Inflammatory macrophage (primary cell): Measurements from ENCODE around the gene RRAS2.
"Not testable (repeated sequence)": the region's sequence is repeated elsewhere in the genome, so short reads cannot be mapped to it uniquely, and the experiment has no call there.

Experiments
- DNase-seq, 2 donors: peaks; one replicate each; pipeline ENCODE4 v3.0.0-alpha.2; 2020 to 2022
- total RNA-seq, 18 experiments: gene quantifications; one replicate each; lab custom pipeline; 2026; ENCODE audit warnings: mixed read lengths in 6 of 18, inconsistent platforms in 2 of 18; lab: John Stamatoyannopoulos, UW

RRAS2 gene
- 0.08 to 4.7 (median 0.33) reads per million in 18 experiments for total RNA-seq

DNA sequence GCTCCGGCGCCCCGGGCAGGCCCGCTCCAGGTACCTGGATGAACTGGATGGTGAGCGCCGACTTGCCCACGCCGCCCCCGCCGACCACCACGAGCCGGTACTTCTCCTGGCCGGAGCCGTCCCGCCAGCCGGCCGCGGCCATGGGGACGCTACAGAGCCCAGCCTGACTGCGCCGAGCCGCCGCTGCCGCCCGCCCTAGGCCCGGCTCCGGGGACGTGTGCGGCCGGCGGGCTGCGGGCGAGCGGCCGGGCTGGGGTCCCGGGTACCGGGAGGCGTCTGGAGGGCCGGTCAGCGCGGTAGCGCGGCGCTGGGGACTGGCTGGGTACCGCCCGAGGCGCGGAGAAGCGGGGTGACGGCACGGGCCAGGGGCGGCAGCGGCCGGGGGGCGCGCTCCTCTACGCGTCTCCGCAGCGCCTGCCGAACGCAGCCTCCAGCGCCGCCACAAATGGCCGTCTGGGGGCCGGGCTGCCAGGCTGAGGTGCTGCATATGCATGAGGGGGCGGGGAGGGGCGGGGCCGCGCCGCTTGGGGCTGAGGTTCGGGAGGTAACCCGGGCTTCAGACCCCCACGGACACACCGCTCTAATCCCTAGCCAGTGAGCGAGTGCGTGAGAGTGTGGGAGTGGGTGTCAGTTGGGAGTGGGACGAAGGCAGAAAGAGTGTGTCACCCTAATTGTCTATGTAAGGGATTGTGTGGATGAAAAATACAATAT, at the start of gene RRAS2:
Gene RRAS2, minus strand, starts transcription at position 455 of the 711 bp plus-strand sequence. Its CDS starts 313 bp downstream, at position 142.
- DNase-seq = peak in 1 of 2 donors; percentile 11

DNA sequence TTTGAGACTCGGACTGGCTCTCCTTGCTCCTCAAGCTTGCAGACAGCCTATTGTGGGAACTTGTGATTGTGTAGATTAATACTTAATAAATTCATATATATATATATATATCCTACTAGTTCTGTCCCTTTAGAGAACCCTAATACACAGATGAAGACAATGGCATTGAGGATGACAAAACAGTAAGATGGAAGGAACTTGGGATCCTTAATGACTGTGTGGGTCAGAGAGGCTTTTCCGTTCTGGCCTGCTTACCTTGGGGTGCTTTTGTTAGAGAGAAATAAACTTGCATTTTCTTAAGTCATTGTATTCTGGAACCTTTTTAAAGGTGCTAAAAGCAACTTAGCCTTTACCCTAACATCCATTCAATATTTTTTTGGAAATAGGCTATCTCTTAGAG, 49.6 kb upstream of the RRAS2 start:
- DNase-seq = no peak

DNA sequence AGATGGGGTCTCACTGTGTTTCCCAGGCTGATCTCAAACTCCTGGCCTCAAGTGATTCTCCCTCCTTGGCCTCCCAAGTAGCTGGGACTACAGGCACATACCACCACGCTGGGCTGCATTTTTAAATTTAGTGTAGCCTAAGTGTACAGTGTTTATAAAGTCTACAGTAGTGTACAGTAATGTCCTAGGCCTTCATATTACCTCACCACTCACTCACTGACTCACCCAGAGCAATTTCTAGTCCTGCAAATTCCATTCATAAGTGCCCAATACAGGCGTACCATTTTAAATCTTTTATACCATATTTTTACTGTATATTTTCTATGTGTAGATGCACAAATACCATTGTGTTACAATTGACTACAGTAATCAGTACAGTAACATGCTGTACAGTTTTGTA, 47.1 kb upstream of the RRAS2 start:
- not testable (repeated sequence) for DNase-seq

DNA sequence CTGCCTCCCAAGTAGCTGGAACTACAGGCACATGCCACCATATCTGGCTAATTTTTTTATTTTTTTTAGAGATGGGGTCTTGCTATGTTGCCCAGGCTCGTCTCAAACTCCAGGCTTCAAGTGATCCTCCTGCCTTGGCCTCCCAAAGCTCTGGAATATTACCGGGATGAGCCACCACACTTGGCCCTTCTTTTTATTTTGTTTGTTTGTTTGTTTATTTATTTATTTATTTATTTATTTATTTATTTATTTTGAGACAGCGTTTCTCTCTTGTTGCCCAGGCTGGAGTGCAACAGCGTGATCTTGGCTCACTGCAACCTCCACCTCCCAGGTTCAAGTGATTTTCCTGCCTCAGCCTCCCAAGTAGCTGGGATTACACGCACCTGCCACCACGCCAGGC, 44.5 kb upstream of the RRAS2 start:
- DNase-seq = not testable (repeated sequence)

DNA sequence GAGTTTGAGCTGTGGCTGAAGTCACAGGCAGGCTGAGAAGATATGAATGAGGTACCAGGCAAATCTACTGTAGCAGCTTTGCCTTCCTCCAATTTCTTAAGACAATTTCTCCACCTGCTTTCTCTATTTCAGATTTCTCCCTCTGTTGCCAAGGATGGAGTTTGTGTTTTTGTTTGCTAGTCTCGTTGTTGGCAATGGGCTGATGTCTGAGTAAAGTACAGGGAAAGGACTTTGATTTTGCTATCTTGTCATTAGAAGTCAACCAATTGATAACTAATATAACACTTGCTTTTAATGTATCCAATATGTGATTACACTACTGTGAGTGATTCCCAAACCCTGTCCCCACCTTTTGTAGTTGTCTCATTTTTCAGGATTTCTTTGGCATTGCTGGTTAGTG, 40.1 kb upstream of the RRAS2 start:
- DNase-seq = no peak

DNA sequence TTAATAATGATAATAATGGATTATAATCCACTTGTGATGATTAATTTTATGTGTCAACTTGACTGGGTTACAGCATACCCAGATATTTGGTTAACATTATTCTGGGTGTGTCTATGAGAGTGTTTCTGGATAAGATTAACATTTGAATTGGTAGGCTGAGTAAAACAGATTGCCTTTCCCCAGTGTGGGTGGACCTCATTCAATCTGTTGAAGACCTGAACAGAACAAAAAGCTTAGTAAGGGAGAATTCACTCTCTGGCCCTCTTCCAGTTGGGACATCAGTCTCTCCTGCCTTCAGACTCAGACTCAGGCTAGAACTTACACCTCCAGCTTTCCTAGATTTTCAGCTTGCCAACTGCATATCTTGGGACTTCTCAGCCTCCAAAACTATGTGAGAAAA, 37.3 kb upstream of the RRAS2 start:
- DNase-seq = no peak

DNA sequence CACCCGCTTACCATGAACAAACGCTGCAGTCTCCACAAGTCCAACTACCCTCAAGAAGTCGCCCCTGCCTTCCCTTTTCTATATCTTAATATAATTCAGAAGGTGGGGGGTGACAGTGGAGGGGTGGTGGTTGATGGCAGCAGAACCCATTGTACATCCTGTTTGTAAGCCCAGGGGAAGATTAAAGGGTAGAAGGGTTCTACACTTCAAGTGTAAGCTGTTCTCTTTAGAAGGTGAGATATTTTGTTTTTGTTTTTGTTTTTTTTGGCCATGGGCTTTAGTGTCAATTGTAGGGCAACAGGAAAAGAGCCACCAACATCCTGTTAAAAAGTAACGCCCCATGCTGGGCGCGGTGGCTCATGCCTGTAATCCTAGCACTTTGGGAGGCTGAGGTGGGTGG, 34.9 kb upstream of the RRAS2 start:
- DNase-seq = no peak

DNA sequence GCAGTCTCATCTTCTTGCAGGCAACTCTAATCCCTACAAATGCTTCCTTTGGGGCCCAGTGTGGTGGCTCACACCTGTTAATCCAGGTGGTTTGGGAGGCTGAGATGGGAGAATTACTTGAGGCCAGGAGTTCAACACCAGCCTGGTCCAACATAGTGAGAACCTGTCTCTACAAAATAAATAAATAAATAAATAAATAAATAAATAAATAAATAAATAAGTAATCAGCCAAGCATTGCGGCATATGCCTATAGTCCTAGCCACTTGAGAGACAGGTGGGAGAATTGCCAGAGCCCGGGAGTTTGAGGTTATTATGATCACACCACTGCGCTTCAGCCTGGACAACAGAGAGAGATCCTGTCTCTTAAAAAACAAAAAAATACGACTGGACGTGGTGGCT, 34.1 kb upstream of the RRAS2 start:
- no peak for DNase-seq

DNA sequence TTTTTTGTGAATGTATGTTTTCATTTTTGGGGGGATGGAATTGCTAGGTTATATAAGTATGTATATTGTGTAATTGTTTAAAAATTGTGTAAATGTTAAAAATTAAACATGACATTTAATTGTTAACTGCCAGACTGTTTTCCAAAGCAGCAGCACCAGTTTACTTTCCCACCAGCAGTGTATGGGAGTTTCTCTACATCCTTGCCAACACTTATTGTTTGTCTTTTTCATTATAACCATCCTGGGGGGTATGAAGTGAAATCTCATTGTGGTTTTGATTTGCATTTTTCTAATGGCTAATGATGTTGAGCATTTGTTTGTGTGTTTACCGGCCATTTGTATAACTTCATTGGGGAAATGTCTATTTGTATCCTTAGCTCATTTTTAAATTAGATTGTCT, 31.7 kb upstream of the RRAS2 start:
- no peak for DNase-seq

DNA sequence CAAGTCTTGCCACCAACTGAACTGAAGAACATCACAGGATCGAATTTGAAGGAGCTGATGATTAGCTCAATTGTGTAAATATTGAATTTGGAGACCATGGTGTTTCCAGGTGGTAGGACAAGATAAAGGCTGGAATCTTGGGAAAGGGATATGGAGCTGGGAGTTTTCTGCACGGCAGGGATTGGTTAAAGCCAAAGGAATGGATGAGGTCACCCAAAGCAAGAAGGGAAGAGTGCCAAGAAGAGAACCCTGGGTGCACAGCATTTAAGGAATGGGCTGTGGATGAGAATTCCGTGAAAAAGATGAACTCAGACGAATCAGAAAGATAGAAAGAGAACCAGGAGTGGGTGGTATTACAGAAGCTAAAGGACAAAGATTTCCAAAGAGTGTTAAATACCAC, 29.4 kb upstream of the RRAS2 start:
- no peak for DNase-seq

DNA sequence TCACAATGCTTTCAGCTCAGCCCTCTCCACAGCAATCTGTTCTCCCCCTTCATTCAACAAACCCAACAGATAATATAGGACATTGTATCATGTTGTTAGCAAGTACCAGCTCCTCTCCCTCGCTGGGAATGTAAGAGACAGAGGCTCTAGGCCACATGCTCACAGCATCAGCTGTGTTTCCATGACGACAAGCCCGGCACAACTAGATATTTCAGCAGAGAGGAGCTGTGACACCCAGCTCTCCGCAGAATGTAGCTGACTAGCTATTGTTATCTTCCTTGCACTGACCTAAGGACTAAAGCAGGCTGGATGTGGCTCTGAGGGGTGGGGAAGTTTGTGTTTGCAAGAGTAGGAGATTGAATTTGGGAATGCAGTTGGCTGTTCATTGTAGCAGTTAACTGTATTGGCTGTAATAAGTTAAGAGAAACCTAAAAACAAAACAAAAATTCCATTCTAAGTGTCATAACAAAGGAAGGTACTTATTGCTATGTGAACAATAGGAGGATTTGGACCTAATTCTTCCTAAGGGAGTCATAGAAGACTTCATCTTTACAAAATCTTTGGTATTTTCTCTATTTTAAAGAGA, 28.0 kb upstream of the RRAS2 start:
- no peak for DNase-seq

DNA sequence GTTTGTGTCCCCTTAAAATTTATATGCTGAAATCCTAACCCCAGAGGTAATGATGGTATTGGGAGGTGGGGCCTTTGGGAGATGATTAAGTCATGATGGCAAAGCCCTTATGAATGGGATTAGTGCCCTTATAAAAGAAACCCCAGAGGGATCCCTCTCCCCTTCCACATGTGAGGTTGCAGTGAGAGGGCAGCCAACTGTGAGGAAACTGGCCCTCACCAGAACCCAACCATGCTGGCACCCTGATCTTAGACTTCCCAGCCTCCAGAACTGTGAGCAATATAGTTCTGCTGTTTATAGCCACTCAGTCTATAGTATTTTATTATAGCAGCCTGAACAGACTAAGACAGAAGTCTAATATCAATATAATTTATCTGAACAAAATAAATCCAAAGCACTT, 27.1 kb upstream of the RRAS2 start:
- DNase-seq = no peak

DNA sequence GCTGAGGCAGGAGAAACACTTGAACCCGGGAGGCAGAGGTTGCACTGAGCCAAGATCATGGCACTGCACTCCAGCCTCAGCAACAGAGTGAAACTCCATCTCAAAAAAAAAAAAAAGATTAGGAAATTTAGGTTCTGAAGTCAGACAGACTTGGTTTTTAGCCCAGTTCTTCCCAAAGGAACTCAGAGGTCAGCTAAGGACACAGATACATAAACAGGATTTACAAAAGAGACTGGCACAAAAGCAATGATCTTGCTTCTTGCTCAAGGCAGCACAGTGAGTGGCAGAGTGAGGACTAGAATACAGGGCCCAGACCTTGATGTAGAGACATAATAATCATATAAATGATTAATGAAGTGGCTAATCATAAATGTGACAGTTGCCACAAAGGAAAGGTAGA, 25.4 kb upstream of the RRAS2 start:
- no peak for DNase-seq

DNA sequence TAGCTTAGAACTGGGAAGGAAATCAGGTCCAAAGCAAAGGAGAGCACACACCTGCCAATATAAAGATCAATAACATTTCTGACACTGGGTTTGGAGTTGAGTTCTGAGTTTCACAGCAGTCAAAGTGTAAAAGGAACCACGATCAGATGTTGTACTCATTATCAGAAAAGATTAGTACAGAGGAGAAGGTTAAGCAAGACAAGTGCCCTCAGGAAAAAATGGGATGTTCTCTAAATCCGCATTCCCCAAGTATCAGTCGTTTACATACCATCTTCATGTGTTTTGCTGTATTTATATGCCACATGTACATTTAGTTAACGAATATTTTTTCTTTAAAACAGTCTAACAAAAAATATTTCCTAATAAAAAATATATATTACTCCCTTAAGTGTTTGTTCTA, 23.0 kb upstream of the RRAS2 start:
- no peak for DNase-seq

DNA sequence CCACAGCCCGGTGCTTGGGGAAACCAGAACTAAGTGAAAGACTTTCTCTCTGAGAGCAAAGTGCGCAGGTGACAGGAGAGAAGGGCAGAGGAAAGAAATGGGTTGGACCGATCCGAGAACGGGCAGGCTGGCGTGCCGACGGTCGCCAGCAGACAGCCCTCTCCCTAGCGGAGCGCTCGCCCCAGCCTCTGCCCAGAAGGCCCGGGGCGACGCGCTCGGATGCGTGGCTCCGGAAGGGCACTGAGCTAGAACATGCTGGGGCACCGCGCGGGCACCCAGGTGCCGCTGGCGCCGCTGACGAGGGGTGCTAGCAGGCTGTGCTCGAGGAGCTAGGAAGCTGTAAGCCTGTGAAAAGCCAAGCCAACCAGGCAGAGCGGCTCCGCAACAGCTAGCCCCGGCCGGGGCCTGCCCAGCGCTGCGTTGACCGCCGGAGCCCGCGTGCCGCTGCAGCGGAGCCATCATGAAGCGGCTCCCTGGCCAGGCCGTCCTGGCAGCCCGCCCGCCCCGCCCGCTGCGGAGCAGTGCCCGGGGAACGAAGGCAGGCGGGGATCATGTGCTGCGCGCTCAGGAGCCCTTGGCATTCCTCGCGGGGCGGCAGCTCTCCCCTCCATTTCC, 22.1 kb upstream of the RRAS2 start:
- DNase-seq = peak in 1 of 2 donors; percentile 6

DNA sequence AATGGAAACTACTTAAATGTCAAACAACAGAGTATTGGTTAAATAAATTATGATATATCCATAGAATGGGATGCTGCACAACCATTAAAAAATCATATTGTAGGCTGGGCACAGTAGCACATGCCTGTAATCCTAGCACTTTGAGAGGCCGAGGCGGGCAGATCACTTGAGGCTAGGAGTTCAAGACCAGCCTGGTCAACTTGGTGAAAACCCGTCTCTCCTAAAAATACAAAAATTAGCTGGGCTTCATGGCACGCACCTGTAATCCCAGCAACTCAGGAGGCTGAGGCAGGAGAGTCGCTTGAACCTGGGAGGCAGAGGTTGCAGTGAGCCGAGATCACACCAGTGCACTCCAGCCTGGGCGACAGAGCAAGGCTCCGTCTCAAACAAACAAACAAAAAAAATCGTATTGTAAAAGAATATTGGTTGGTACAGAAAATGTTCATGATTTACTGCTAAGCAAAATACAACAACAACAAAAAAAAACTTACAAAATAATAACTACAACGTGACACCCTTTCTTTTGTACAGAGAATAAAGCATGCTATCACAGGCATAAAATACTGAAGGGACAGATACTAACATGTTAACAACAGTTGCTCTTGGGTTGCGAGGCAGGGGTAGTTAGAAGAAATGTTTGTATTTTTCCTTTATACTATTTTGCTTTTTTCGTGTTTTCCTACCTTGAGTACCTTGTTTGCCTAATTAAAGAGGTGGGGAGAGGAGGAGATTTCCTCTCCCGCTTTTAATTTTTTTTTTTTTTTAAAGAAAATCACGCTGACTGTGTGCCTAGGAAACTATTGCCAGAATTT, 21.3 kb upstream of the RRAS2 start:
- DNase-seq = no peak

DNA sequence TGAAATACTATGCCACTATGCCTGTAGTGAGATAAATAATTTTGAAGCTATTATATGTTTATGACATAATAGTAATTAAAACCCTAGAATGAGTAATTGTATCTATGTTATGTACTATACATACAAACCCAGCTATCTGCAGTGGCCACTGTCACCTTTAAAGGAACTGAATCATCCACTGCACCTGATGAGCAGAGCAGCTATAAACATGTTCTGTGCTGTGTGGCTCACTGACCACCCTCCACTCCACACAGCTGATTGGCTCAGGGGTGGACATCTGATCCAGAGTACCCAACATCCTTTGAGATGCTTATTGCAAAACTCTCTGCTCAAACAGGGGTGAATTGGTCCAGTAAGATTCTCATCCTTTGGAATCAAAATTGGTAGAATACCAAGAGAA, 19.2 kb upstream of the RRAS2 start:
- no peak for DNase-seq

DNA sequence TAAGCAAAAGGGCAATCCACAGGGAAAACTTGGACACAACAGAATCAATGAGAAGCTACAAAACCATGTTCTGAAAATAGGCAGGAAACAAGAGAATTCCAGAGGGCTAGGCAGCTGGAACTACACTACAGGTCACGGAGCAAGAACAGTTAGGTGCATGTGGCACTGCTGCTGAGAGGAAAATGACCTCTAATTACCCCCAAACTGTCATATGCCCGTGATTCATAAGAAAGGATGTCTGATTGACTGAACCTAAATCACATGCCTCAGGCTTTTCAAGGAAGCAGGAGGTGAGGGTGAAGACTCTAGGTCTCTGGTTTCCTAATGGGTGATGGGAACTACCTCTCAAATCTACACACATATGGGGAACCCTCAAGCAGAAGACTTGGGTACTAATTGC, 17.9 kb upstream of the RRAS2 start:
- no peak for DNase-seq

DNA sequence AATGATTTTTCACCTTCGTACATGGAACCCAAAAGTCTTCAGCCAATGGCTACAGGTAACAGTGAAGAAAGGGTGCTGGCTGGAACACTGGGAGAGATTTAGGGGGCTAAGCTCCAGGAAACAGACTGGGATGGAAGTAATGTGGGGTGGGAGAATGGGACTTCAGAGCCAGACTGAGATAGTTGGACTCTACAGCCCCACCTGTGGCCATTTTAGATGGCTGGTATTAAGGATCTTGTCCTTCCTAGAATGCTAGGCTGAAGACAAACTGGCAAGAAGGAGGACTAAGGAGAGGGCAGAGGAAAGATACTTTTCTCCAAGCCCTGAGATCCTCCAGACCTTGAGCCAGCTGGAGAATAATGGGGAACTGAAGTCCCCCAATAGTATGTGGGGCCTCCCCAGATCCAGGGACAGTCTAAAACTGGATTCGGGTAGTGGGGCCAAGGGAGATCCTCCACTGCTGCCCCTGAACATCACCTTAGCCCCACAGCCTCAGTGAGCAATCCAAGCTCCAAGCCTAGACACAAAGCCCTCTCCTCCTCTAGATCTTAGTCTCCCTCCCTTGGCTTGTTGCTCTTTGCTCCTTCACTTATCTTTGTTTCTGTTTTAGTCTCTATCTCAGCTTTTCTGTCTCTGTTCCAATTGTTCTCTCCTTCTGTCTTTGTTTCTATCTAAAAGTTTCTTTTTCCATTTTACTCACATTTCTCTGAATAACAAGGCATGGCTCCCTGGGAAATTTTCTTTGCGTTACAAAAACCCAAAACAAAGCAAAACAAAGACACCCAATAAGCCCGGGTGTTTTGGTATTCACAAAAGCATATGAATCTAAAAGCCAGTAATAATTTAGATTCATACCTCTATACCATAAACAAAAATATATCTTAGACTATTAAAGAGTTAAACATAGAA, 16.2 kb upstream of the RRAS2 start:
- no peak for DNase-seq

DNA sequence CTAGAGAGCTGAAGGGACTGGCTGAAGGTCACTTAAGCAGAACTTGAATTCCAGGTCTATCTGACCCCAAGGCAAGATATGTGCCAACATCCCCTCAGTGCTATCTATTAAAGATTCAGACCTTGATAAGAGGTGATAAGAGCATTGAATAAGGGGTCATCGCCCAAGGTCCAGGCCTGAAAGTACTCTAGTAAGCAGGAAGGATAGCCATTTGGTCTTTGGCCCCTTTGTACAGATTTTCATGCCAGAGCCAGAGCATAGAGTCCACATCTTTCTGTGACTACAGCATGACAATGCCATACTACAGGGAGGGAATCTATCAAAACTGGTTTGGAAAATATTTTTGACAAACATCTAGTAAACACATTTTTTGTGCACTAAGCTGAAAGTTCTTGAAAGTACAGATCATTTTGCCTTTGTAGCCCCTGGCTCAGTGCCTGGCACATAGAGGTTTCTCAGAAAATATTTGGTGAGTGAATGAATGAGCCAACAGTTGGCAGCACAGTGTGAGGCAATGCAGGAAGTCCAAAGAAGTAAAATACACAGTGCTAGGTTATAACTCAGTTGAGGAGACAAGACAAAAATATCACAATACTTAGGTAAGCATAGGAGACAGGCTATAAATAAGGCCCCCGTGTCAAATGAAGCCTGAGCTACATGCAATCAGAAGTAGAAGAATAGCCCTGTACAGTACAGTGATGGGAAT, 15.1 kb upstream of the RRAS2 start:
- DNase-seq = no peak

DNA sequence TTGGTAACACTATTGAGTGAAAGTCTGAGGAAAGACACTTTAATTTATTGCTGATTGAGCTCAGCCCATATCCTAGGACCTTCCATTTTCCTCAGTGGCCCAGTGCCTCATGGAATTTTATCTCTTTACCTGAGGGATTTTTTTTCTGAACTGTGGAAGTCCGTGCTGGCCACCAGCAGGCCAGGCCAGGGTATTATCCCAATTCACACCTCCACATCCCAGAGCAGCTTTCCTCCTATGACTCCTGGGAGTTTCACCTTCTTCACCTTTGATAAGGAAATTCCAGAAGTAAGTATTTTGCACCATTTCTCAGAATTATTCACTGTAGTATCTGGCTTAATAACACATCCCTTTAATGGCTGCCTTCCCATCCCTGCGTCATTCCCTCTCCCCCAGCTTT, 13.0 kb upstream of the RRAS2 start:
- DNase-seq = no peak

DNA sequence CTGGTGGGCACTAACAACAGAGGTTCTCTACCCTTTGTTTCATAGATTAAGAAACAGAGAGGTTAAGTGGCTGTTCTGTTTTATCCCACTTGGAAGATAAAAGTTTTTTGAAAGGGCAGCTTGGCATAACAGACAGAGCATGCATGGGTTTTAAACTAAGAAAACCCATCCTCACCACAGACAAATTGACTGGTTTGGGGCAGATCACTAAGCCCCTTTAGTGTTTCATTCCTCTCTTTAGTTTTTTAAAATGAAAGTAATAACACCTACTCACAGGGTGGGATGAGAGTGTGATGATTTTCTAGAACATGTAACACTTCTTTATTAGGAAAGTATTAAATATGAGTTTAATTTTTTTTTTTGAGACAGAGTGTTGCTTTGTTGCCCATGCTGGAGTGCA, 12.3 kb upstream of the RRAS2 start:
- no peak for DNase-seq
